Prostate gland (tissue), 2 donors: Measurements from ENCODE around the gene NEIL3. TPM values are rescaled to one million over a fixed set of nuclear protein-coding genes. Genes with fewer than 3 reads are reported as not detected.

Experiments used
- DNase-seq: peaks from one replicate; pipeline ENCODE4 v3.0.0-alpha.2; 2019; ENCODE audit warnings: low spot score
- H3K27ac ChIP-seq, 2 donors: fragments of 200-600 bp; sonication (generic); 2 replicates each; pipeline ENCODE4 v1.5.1; 2017 to 2019
- H3K27me3 ChIP-seq: fragments of 200-600 bp; sonication (generic); replicated peaks from 2 replicates; pipeline ENCODE4 v1.5.1; 2019; ENCODE audit not compliant: insufficient read depth
- H3K36me3 ChIP-seq, 2 donors: fragments of 200-600 bp; sonication (generic); 1 replicate in 1 of 2; 2 replicates in 1 of 2; pipeline versions ENCODE4 v1.5.1 to v1.8.1; 2017 to 2019
- H3K4me1 ChIP-seq: fragments of 200-600 bp; sonication (generic); replicated peaks from 2 replicates; pipeline ENCODE4 v1.5.1; 2019
- H3K4me3 ChIP-seq, 2 donors: fragments of 200-600 bp; sonication (generic); 2 replicates each; pipeline ENCODE4 v1.5.1; 2017 to 2019
- H3K9me3 ChIP-seq: fragments of 200-600 bp; sonication (generic); 2 replicates; pipeline ENCODE4 v1.5.1; 2017
- POLR2A ChIP-seq: fragments of 450-650 bp; IDR thresholded peaks from one replicate; pipeline ENCODE4 v1.6.1; 2016; ENCODE audit warnings: antibody characterized with exemption, mild to moderate bottlenecking
- POLR2AphosphoS5 ChIP-seq: sonication (generic); formaldehyde crosslinking; IDR thresholded peaks from one replicate; pipeline ENCODE4 v1.6.1; 2017; ENCODE audit warnings: antibody characterized with exemption
- WGBS: methylation state at CpG from one replicate; pipeline ENCODE4 v1.1.5; 2018; 5-methylcytosine and 5-hydroxymethylcytosine counted together
- intact Hi-C: fragments of 100-400 bp; cut with DNase I; formaldehyde crosslinking; loops from one replicate; pipeline ENCODE4 v1.14.2; 2022
- total RNA-seq, 2 donors: library from RNA; depleted of rRNA; stranded (reverse); fragments of >200 nt; gene quantifications; one replicate each; pipeline ENCODE4 v1.1.0, GENCODE V29; 2016
- TF ChIP-seq, protein P1 (sequence below), 4 experiments: fragments of 200-600 bp in 2 of 4; fragments of 450-650 bp in 2 of 4; sonication (generic) in 2 of 4; IDR thresholded peaks; 1 replicate in 3 of 4; 2 replicates in 1 of 4; pipeline ENCODE4 v1.5.1; 2016 to 2019; ENCODE audit warnings: antibody characterized with exemption in 4 of 4, mild to moderate bottlenecking in 2 of 4, moderate library complexity in 2 of 4

The NEIL3 gene
- total RNA-seq, 2 donors from 2014 or later, result 0.51 to 0.59 TPM

DNA sequence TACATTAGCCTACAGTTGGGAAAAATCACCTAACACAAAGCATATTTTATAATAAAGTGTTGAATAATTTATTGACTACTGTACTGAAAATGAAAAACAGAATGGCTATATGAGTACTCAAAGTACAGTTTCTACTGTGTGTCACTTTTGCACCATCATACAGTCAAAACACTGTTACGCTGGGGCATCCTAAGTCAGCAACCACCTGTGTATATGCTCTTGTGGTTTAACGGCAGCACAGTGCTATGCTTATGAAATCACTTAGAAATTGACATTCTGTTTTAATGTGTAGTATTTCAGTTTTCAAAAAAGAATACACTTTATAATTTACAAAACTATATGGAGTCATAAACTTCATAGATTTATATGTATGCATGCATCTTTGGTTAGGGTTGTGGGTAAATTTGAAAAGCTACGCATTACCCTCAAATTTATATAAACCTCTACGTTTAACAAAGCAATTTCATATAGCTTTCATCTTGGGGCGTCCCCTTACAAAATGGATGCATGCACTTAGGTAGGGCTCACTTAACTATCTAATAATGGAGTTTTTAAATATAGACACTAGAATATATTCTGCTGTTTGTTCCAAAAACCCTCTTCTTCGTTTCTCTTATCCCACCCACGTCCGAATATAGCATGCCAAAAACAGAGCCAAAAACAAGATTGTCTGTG, 690 bp upstream of the NEIL3 start:
- Histone ChIP-seq H3K4me1 (peaks cover 3% of the 10 kb centered on the region), H3K36me3 (no peaks in the 10 kb centered on the region), H3K27me3 (no peaks in the 10 kb centered on the region), H3K27ac (no peak overlapping the region), H3K4me3 (peak overlapping the region; percentile 32 to 38), H3K9me3 (no peaks in the 10 kb centered on the region)
- 60% methylated on average over 8 of the region's 8 CpGs for WGBS
- intact Hi-C loops, result no loop called here
- TF ChIP-seq, protein P1, sequence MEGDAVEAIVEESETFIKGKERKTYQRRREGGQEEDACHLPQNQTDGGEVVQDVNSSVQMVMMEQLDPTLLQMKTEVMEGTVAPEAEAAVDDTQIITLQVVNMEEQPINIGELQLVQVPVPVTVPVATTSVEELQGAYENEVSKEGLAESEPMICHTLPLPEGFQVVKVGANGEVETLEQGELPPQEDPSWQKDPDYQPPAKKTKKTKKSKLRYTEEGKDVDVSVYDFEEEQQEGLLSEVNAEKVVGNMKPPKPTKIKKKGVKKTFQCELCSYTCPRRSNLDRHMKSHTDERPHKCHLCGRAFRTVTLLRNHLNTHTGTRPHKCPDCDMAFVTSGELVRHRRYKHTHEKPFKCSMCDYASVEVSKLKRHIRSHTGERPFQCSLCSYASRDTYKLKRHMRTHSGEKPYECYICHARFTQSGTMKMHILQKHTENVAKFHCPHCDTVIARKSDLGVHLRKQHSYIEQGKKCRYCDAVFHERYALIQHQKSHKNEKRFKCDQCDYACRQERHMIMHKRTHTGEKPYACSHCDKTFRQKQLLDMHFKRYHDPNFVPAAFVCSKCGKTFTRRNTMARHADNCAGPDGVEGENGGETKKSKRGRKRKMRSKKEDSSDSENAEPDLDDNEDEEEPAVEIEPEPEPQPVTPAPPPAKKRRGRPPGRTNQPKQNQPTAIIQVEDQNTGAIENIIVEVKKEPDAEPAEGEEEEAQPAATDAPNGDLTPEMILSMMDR (IDR thresholded peaks at IDR 0.05), result no peak
- TF ChIP-seq POLR2A (no peak), POLR2AphosphoS5 (no peak)
- no peak for DNase-seq

DNA sequence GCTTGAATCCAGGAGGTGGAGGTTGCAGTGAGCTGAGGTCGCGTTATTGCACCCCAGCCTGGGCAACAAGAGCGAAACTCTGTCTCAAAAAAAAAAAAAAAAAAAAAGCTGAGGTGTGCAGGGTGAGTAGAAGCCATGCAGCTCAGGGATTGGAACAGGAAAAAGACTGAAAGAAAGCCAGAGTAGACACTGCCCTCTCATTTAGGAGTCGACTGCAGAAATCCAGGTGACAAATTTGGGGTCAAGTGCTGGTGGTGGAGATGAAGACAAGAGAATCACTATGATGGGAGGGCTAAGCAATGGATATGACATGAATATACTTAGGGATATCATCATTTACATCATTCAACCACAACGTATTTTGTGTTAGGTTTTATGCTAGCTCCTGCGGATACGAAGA, 1.9 kb downstream of the NEIL3 start:
- no peaks in the 10 kb centered on the region for H3K9me3 ChIP-seq
- 94% methylated on average over 7 of the region's 7 CpGs for WGBS
- no peak for DNase-seq
- H3K27ac ChIP-seq, result no peak overlapping the region
- H3K4me1 ChIP-seq, result peaks cover 3% of the 10 kb centered on the region
- TF ChIP-seq, protein P1 (IDR thresholded peaks at IDR 0.05), result no peak
- no peaks in the 10 kb centered on the region for H3K36me3 ChIP-seq
- H3K27me3 ChIP-seq, result no peaks in the 10 kb centered on the region
- intact Hi-C loops, result no loop called here
- no peak overlapping the region for H3K4me3 ChIP-seq

DNA sequence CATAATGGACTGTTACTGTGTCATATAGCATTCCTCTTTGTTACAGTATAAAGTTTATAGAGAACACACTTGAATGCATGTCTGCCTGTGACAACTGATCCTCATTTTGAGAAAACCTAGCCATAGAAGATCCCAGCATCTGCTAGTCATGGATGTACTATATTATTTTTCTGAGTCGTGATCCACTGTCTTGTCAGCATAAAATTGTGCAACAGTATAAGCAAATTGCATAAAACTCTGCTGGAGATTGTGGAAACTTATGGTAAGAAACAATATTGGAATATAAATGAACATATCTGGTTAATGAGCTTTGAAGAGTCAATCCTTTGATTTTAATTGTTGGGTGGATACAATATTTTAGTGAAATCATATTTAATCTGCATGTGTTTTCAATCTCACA, 3.6 kb downstream of the NEIL3 start:
- Histone ChIP-seq H3K4me3 (no peak overlapping the region), H3K4me1 (peaks cover 3% of the 10 kb centered on the region), H3K36me3 (no peaks in the 10 kb centered on the region), H3K27ac (no peak overlapping the region), H3K9me3 (no peaks in the 10 kb centered on the region), H3K27me3 (no peaks in the 10 kb centered on the region)
- intact Hi-C loops, result no loop called here
- DNase-seq, result no peak
- WGBS, result 93% methylated on average over 1 of the region's 1 CpG
- no peak for TF ChIP-seq POLR2A

DNA sequence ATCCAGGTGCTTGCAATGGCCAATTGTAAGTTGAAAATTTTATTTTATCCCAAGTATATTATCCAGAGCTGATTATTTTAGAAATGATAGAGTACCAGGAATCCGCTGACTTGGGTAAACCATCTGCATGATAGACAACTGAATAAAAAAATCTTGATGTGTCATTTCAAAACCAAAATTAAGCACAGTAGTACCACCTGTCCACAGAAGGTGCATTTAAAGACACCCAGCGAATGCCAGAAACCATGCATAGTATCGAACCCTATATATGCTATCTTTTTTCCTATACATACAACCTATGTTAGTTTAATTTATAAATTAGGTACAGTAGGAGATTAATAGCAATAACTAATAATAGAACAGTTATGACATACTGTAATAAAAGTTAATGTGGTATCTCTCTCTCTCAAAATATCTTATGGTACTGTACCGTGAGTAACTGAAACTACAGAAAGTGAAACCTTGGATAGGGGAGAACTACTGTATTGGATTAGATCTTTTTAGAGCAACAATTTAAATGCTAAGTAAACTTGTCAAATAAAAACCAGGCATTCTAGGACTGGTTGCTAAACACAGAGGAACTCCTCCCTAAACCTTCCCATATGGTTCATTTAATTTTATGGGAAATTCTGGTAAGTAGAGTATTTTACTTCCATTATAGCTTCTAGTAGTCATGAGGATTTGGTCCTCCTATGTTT, 6.2 kb downstream of the NEIL3 start:
- no peak overlapping the region for H3K4me3 ChIP-seq
- no peaks in the 10 kb centered on the region for H3K9me3 ChIP-seq
- no peak for DNase-seq
- no peak for TF ChIP-seq POLR2AphosphoS5
- TF ChIP-seq, protein P1 (IDR thresholded peaks at IDR 0.05), result no peak
- no peak for TF ChIP-seq POLR2A
- intact Hi-C loops, result no loop called here
- 84% methylated on average over 4 of the region's 4 CpGs for WGBS
- no peaks in the 10 kb centered on the region for H3K4me1 ChIP-seq
- H3K27ac ChIP-seq, result no peak overlapping the region
- H3K27me3 ChIP-seq, result no peaks in the 10 kb centered on the region
- H3K36me3 ChIP-seq, result no peaks in the 10 kb centered on the region

DNA sequence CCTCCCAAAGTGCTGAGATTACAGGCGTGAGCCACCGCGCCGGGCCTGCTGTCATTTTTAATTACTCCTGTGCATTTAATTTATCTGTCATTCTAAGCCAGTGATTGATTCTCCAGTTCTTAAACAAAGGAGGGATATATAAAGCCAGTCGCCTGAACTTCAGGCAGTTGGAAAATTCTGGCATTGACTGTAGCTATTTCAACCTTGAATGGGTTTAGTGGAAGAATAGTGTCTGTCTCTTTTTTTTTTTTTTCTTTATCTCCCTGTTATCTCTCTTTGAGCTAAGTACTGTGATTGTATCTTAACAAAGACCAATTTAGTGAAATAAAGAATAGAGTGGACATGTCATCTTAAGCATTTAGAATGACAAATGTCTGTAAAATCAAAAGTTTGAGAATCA, 11.0 kb downstream of the NEIL3 start:
- H3K4me1 ChIP-seq, result no peaks in the 10 kb centered on the region
- no peak overlapping the region for H3K27ac ChIP-seq
- 93% methylated on average over 5 of the region's 5 CpGs for WGBS
- DNase-seq, result no peak
- no peak for TF ChIP-seq POLR2A
- no peak for TF ChIP-seq POLR2AphosphoS5
- TF ChIP-seq, protein P1 (IDR thresholded peaks at IDR 0.05), result no peak
- intact Hi-C loops, result no loop called here
- no peaks in the 10 kb centered on the region for H3K27me3 ChIP-seq
- H3K4me3 ChIP-seq, result no peak overlapping the region
- H3K36me3 ChIP-seq, result no peaks in the 10 kb centered on the region
- no peaks in the 10 kb centered on the region for H3K9me3 ChIP-seq
